Activated B cell treated with CpG ODN at 0.5 μM for 24 hours (primary cell): ENCODE measurements around the gene NMUR2. TPM values are rescaled to one million over a fixed set of nuclear protein-coding genes. Genes with fewer than 3 reads are reported as not detected.

Experiments used
- ATAC-seq: fragments of 200-7000 bp; cut with Tn5 transposase; one replicate; pipeline ENCODE4 v1.10.0; 2021; ENCODE audit warnings: low read depth, mild to moderate bottlenecking, moderate library complexity
- CTCF ChIA-PET: fragments of 350-600 bp; sonication (Branson Sonifier 250); formaldehyde crosslinking; loops from one replicate; lab custom pipeline; 2021; ENCODE audit warnings: antibody characterized with exemption; lab: Charles Lee
- POLR2A ChIA-PET: fragments of 350-600 bp; sonication (Branson Sonifier 250); formaldehyde crosslinking; loops from one replicate; lab custom pipeline; 2021; ENCODE audit warnings: antibody characterized with exemption; lab: Charles Lee
- DNase-seq: peaks from one replicate; pipeline ENCODE4 v3.0.0; 2022
- H3K27ac Mint-ChIP-seq: one replicate; pipeline ENCODE4 v1.8.0; 2020; ENCODE audit warnings: mixed read lengths
- H3K27me3 Mint-ChIP-seq: one replicate; pipeline ENCODE4 v1.8.0; 2021; ENCODE audit warnings: mixed read lengths
- H3K36me3 Mint-ChIP-seq: one replicate; pipeline ENCODE4 v1.8.0; 2021; ENCODE audit warnings: low read depth, mixed read lengths
- H3K4me1 Mint-ChIP-seq: one replicate; pipeline ENCODE4 v1.8.0; 2021; ENCODE audit warnings: mixed read lengths
- H3K4me3 Mint-ChIP-seq: one replicate; pipeline ENCODE4 v1.8.0; 2020; ENCODE audit warnings: mild to moderate bottlenecking, mixed read lengths
- H3K9me3 Mint-ChIP-seq: one replicate; pipeline ENCODE4 v1.8.0; 2020; ENCODE audit warnings: mixed read lengths
- CTCF ChIP-seq: fragments of 200-600 bp; IDR thresholded peaks from one replicate; pipeline ENCODE4 v1.8.0; 2022; ENCODE audit warnings: antibody characterized with exemption, mild to moderate bottlenecking
- intact Hi-C: fragments of 100-400 bp; cut with micrococcal nuclease; formaldehyde crosslinking; loops from one replicate; pipeline ENCODE4 v1.15.1; 2024
- total RNA-seq: library from RNA; stranded (reverse); gene quantifications from 2 replicates; pipeline ENCODE4 v1.2.3, GENCODE V29; 2022

The NMUR2 gene
- total RNA-seq, 1 donor from 2014 or later: not detected

GRCh38 chr5:152389208-152389849, 15.8 kb downstream of the NMUR2 start:
- CTCF ChIA-PET: no interaction called here
- POLR2A ChIA-PET: no interaction called here
- intact Hi-C loops: no loop called here
- DNase-seq (no peak), ATAC-seq (no peak)
- H3K27me3 Mint-ChIP-seq: peaks cover 1% of the 10 kb centered on the region
- no peak for TF ChIP-seq CTCF
- peaks cover 5% of the 10 kb centered on the region for H3K9me3 Mint-ChIP-seq
- no peak overlapping the region for H3K4me3 Mint-ChIP-seq
- no peaks in the 10 kb centered on the region for H3K36me3 Mint-ChIP-seq
- H3K4me1 Mint-ChIP-seq: no peaks in the 10 kb centered on the region
- H3K27ac Mint-ChIP-seq: no peak overlapping the region

- no peaks in the 10 kb centered on the region for H3K27me3 Mint-ChIP-seq
- ChIA-PET POLR2A (no interaction called here), CTCF (no interaction called here)
- DNase-seq: no peak
- no peaks in the 10 kb centered on the region for H3K36me3 Mint-ChIP-seq
- H3K4me1 Mint-ChIP-seq: no peaks in the 10 kb centered on the region
- no peak for TF ChIP-seq CTCF
- ATAC-seq: no peak
- H3K4me3 Mint-ChIP-seq: no peak overlapping the region
- H3K27ac Mint-ChIP-seq: no peak overlapping the region
- peaks cover 5% of the 10 kb centered on the region for H3K9me3 Mint-ChIP-seq
- intact Hi-C loops: no loop called here
These were observed 16.5 kb downstream of the NMUR2 start for GRCh38 chr5:152388610-152389009.

GRCh38 chr5:152380415-152381123, 24.5 kb downstream of the NMUR2 start:
- no peaks in the 10 kb centered on the region for H3K27me3 Mint-ChIP-seq
- no peak for TF ChIP-seq CTCF
- H3K36me3 Mint-ChIP-seq: no peaks in the 10 kb centered on the region
- no peak for ATAC-seq
- H3K4me1 Mint-ChIP-seq: no peaks in the 10 kb centered on the region
- no peaks in the 10 kb centered on the region for H3K9me3 Mint-ChIP-seq
- no peak overlapping the region for H3K27ac Mint-ChIP-seq
- CTCF ChIA-PET: no interaction called here
- H3K4me3 Mint-ChIP-seq: no peak overlapping the region
- POLR2A ChIA-PET: no interaction called here
- intact Hi-C loops: no loop called here
- DNase-seq: no peak

GRCh38 chr5:152379331-152379730, 25.7 kb downstream of the NMUR2 start:
- intact Hi-C loops: no loop called here

More at GRCh38 chr5:152379331-152379730, 25.7 kb downstream of the NMUR2 start:
- Mint-ChIP-seq H3K27me3 (peaks cover 2% of the 10 kb centered on the region), H3K27ac (no peak overlapping the region), H3K4me1 (no peaks in the 10 kb centered on the region), H3K4me3 (no peak overlapping the region), H3K36me3 (no peaks in the 10 kb centered on the region), H3K9me3 (no peaks in the 10 kb centered on the region)
- TF ChIP-seq CTCF: no peak
- ChIA-PET POLR2A (no interaction called here), CTCF (no interaction called here)
- ATAC-seq (no peak), DNase-seq (no peak)
